ENCODE measurements around the gene MYO5B. TPM values are rescaled to one million over a fixed set of nuclear protein-coding genes. Genes with fewer than 3 reads are reported as not detected.

The MYO5B gene
- total and polyA plus RNA-seq, 4 donors = 5.4 to 23.4 (median 11.4) TPM

DNA sequence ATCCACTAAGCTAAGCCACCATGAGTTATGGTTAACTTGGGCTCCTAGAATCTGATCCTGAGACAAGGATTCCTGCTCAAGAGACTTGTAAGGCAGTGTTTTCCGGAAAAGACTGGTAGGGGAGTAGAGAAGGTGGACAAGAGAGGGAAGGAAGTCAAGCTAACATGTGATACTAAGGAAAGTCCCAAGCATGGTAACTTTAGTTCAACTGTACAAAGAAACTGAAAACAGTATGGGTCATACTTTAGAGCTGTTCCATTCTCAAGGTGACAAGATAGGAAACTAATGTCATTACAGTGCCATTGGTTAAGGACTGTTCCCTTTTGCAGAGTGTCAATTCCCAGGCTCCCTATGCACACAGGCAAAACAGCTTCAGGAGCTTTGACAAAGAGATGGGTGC lies 5.8 kb downstream of the MYO5B start (continued):
- TF ChIP-seq HNF4G (IDR thresholded peaks at IDR 0.05) (no peak), EGR1 (IDR thresholded peaks at IDR 0.05; ENCODE audit: low read depth in 2 of 2) (no peak)

DNA sequence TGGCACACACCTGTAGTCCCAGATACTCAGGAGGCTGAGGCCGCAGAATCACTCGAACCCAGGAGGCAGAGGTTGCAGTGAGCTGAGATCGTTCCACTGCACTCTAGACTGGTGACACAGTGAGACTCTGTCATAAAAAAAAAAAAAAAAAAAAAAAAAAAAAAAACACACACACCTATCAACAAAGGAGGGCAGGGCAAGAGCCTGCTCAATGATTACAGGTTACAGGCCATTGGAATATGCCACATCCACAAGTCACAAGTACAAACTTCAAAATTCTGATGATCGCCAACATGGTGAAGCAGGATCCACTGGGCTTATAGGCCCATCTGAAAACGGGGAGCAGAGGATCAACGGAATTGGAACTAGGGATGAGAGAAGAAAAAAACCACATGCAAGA lies 6.3 kb downstream of the MYO5B start:
- Histone ChIP-seq H3K27ac (ENCODE audit: low read depth in 1 of 2, low read length in 2 of 2) (no peak overlapping the region), H3K9me3 (ENCODE audit: control insufficient read depth in 4 of 4, low read length in 3 of 4) (no peaks in the 10 kb centered on the region), H3K4me3 (ENCODE audit: low read depth in 1 of 3, low read length in 3 of 3) (no peak overlapping the region), H3K36me3 (ENCODE audit: control insufficient read depth in 4 of 4, insufficient read depth in 3 of 4, low read depth in 1 of 4, low read length in 3 of 4) (no peaks in the 10 kb centered on the region), H3K4me1 (ENCODE audit: control insufficient read depth in 4 of 4, insufficient read depth in 4 of 4, low read length in 3 of 4) (peaks cover 2 to 5% (median 5%) of the 10 kb centered on the region in 4 donors), H3K27me3 (ENCODE audit: control insufficient read depth in 4 of 4, insufficient read depth in 4 of 4, low read length in 3 of 4) (no peaks in the 10 kb centered on the region), H3K9ac (ENCODE audit: low read depth in 1 of 2, low read length in 2 of 2) (no peak overlapping the region)
- DNase-seq (ENCODE audit: low spot score) = no peak
- WGBS = 75% methylated on average over 6 of the region's 6 CpGs
- TF ChIP-seq RXRA (IDR thresholded peaks at IDR 0.05) (no peak), FOXA1 (IDR thresholded peaks at IDR 0.05) (no peak), RAD21 (IDR thresholded peaks at IDR 0.05) (no peak), NR2F2 (IDR thresholded peaks at IDR 0.05) (no peak)

DNA sequence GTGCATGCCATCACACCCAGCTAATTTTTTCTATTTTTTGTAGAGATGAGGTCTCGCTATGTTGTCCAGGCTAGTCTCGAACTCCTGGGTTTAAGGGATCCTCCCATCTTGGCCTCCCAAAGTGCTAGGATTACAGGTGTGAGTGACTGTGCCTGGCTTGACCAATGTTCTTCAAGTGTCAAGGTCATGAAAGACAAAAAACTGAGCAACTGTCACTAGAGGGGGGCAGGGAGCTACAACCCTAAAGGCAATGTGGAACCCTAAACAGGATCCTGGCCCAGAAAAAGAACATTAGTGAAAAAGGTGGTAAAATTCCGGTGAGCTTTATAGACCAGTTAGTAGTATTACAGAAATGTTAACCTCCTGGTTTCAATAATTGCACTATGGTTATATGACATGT lies 7.3 kb downstream of the MYO5B start:
- H3K36me3 ChIP-seq (ENCODE audit: control insufficient read depth in 4 of 4, insufficient read depth in 3 of 4, low read depth in 1 of 4, low read length in 3 of 4) = no peaks in the 10 kb centered on the region
- 88% methylated on average over 3 of the region's 3 CpGs for WGBS
- no peaks in the 10 kb centered on the region for H3K27me3 ChIP-seq (ENCODE audit: control insufficient read depth in 4 of 4, insufficient read depth in 4 of 4, low read length in 3 of 4)
- no peak overlapping the region for H3K4me3 ChIP-seq (ENCODE audit: low read depth in 1 of 3, low read length in 3 of 3)
- H3K9me3 ChIP-seq (ENCODE audit: control insufficient read depth in 4 of 4, low read length in 3 of 4) = no peaks in the 10 kb centered on the region
- no peak overlapping the region for H3K9ac ChIP-seq (ENCODE audit: low read depth in 1 of 2, low read length in 2 of 2)
- TF ChIP-seq NR2F2 (IDR thresholded peaks at IDR 0.05) = no peak
- no peak for TF ChIP-seq FOXA1 (IDR thresholded peaks at IDR 0.05)
- TF ChIP-seq EGR1 (IDR thresholded peaks at IDR 0.05; ENCODE audit: low read depth in 2 of 2) = no peak
- no peak for TF ChIP-seq RAD21 (IDR thresholded peaks at IDR 0.05)
- no peak for TF ChIP-seq SP1 (IDR thresholded peaks at IDR 0.05)
- TF ChIP-seq, protein P1, sequence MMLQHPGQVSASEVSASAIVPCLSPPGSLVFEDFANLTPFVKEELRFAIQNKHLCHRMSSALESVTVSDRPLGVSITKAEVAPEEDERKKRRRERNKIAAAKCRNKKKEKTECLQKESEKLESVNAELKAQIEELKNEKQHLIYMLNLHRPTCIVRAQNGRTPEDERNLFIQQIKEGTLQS (IDR thresholded peaks at IDR 0.05) = no peak
- TF ChIP-seq, protein P2, sequence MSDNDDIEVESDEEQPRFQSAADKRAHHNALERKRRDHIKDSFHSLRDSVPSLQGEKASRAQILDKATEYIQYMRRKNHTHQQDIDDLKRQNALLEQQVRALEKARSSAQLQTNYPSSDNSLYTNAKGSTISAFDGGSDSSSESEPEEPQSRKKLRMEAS (IDR thresholded peaks at IDR 0.05) = no peak
- TF ChIP-seq HNF4A (conservative IDR thresholded peaks at IDR 0.05) = no peak
- no peak for TF ChIP-seq HNF4G (IDR thresholded peaks at IDR 0.05)
- TF ChIP-seq YY1 (IDR thresholded peaks at IDR 0.05) = no peak
- TF ChIP-seq, protein P3, sequence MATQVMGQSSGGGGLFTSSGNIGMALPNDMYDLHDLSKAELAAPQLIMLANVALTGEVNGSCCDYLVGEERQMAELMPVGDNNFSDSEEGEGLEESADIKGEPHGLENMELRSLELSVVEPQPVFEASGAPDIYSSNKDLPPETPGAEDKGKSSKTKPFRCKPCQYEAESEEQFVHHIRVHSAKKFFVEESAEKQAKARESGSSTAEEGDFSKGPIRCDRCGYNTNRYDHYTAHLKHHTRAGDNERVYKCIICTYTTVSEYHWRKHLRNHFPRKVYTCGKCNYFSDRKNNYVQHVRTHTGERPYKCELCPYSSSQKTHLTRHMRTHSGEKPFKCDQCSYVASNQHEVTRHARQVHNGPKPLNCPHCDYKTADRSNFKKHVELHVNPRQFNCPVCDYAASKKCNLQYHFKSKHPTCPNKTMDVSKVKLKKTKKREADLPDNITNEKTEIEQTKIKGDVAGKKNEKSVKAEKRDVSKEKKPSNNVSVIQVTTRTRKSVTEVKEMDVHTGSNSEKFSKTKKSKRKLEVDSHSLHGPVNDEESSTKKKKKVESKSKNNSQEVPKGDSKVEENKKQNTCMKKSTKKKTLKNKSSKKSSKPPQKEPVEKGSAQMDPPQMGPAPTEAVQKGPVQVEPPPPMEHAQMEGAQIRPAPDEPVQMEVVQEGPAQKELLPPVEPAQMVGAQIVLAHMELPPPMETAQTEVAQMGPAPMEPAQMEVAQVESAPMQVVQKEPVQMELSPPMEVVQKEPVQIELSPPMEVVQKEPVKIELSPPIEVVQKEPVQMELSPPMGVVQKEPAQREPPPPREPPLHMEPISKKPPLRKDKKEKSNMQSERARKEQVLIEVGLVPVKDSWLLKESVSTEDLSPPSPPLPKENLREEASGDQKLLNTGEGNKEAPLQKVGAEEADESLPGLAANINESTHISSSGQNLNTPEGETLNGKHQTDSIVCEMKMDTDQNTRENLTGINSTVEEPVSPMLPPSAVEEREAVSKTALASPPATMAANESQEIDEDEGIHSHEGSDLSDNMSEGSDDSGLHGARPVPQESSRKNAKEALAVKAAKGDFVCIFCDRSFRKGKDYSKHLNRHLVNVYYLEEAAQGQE (IDR thresholded peaks at IDR 0.05) = no peak
- TF ChIP-seq JUND (IDR thresholded peaks at IDR 0.05) = no peak
- TF ChIP-seq RXRA (IDR thresholded peaks at IDR 0.05) = no peak
- TF ChIP-seq, protein P4, sequence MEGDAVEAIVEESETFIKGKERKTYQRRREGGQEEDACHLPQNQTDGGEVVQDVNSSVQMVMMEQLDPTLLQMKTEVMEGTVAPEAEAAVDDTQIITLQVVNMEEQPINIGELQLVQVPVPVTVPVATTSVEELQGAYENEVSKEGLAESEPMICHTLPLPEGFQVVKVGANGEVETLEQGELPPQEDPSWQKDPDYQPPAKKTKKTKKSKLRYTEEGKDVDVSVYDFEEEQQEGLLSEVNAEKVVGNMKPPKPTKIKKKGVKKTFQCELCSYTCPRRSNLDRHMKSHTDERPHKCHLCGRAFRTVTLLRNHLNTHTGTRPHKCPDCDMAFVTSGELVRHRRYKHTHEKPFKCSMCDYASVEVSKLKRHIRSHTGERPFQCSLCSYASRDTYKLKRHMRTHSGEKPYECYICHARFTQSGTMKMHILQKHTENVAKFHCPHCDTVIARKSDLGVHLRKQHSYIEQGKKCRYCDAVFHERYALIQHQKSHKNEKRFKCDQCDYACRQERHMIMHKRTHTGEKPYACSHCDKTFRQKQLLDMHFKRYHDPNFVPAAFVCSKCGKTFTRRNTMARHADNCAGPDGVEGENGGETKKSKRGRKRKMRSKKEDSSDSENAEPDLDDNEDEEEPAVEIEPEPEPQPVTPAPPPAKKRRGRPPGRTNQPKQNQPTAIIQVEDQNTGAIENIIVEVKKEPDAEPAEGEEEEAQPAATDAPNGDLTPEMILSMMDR (IDR thresholded peaks at IDR 0.05; ENCODE audit: low read depth, low read length, missing input control) = no peak
- H3K27ac ChIP-seq (ENCODE audit: low read depth in 1 of 2, low read length in 2 of 2) = no peak overlapping the region
- no peak for DNase-seq (ENCODE audit: low spot score)
- H3K4me1 ChIP-seq (ENCODE audit: control insufficient read depth in 4 of 4, insufficient read depth in 4 of 4, low read length in 3 of 4) = no peaks in the 10 kb centered on the region

Measured in liver (tissue), 9 donors.